Nephron (organoid): ENCODE data around the gene LRCH2.

ENCODE experiments used
- H3K27ac Mint-ChIP-seq, 3 experiments: 2 replicates each; pipeline ENCODE4 v1.8.0; 2020; ENCODE audit warnings: mixed read lengths in 3 of 3, mild to moderate bottlenecking in 2 of 3, moderate library complexity in 1 of 3
- H3K27me3 Mint-ChIP-seq: 2 replicates; pipeline ENCODE4 v1.8.0; 2021; ENCODE audit warnings: low read depth, mild to moderate bottlenecking, moderate library complexity, mixed read lengths
- H3K36me3 Mint-ChIP-seq: 2 replicates; pipeline ENCODE4 v1.8.0; 2020; ENCODE audit warnings: low read depth, mixed read lengths
- H3K4me1 Mint-ChIP-seq: 2 replicates; pipeline ENCODE4 v1.8.0; 2020; ENCODE audit warnings: mixed read lengths
- H3K4me3 Mint-ChIP-seq, 3 experiments: 2 replicates each; pipeline ENCODE4 v1.8.0; 2020; ENCODE audit warnings: mild to moderate bottlenecking in 3 of 3, mixed read lengths in 3 of 3, moderate library complexity in 2 of 3
- H3K9me3 Mint-ChIP-seq: 2 replicates; pipeline ENCODE4 v1.8.0; 2020; ENCODE audit warnings: mixed read lengths
- CTCF ChIP-seq, 3 experiments: fragments of 200-600 bp; sonication (generic); IDR thresholded peaks; one replicate each; pipeline ENCODE4 v1.5.0; 2021; ENCODE audit warnings: antibody characterized with exemption in 3 of 3; ENCODE audit not compliant: unreplicated experiment in 3 of 3

Gene LRCH2

GRCh38 chrX:115251458-115252233 lies 17.8 kb upstream of the LRCH2 start:
- H3K4me3 Mint-ChIP-seq, result no peak overlapping the region
- no peaks in the 10 kb centered on the region for H3K36me3 Mint-ChIP-seq
- peak overlapping the region in 2 of 3 experiments; percentile 42 to 49 for H3K27ac Mint-ChIP-seq
- peaks cover 39% of the 10 kb centered on the region for H3K4me1 Mint-ChIP-seq
- no peaks in the 10 kb centered on the region for H3K9me3 Mint-ChIP-seq
- TF ChIP-seq CTCF (IDR thresholded peaks at IDR 0.05; ENCODE audit: unreplicated experiment in 3 of 3), result no peak
- no peaks in the 10 kb centered on the region for H3K27me3 Mint-ChIP-seq

GRCh38 chrX:115237056-115237455 lies 3.2 kb upstream of the LRCH2 start:
- Mint-ChIP-seq H3K36me3 (no peaks in the 10 kb centered on the region), H3K9me3 (no peaks in the 10 kb centered on the region), H3K4me3 (no peak overlapping the region), H3K4me1 (peaks cover 39% of the 10 kb centered on the region), H3K27me3 (no peaks in the 10 kb centered on the region), H3K27ac (peak overlapping the region; percentile 64 to 90 (median 86))
- TF ChIP-seq CTCF (IDR thresholded peaks at IDR 0.05; ENCODE audit: unreplicated experiment in 3 of 3), result no peak

GRCh38 chrX:115236560-115236959 lies 2.7 kb upstream of the LRCH2 start:
- TF ChIP-seq CTCF (IDR thresholded peaks at IDR 0.05; ENCODE audit: unreplicated experiment in 3 of 3), result no peak
- H3K4me1 Mint-ChIP-seq, result peaks cover 44% of the 10 kb centered on the region

GRCh38 chrX:115234461-115234860 lies 565 bp upstream of the LRCH2 start:
- Mint-ChIP-seq H3K9me3 (no peaks in the 10 kb centered on the region), H3K36me3 (no peaks in the 10 kb centered on the region), H3K27ac (peak overlapping the region; percentile 88 to 96 (median 94)), H3K4me1 (peaks cover 64% of the 10 kb centered on the region), H3K27me3 (no peaks in the 10 kb centered on the region), H3K4me3 (peak overlapping the region; percentile 90 to 99 (median 91))
- TF ChIP-seq CTCF (IDR thresholded peaks at IDR 0.05; ENCODE audit: unreplicated experiment in 3 of 3), result no peak

More at GRCh38 chrX:115236560-115236959, 2.7 kb upstream of the LRCH2 start:
- Mint-ChIP-seq H3K27ac (peak overlapping the region; percentile 64 to 90 (median 86)), H3K4me3 (peak overlapping the region in 1 of 3 experiments; percentile 18), H3K9me3 (no peaks in the 10 kb centered on the region), H3K36me3 (no peaks in the 10 kb centered on the region), H3K27me3 (no peaks in the 10 kb centered on the region)

GRCh38 chrX:115232933-115233496 lies 881 bp downstream of the LRCH2 start:
- peak overlapping the region; percentile 90 to 99 (median 91) for H3K4me3 Mint-ChIP-seq

More at GRCh38 chrX:115232933-115233496, 881 bp downstream of the LRCH2 start:
- H3K9me3 Mint-ChIP-seq, result no peaks in the 10 kb centered on the region
- H3K4me1 Mint-ChIP-seq, result peaks cover 60% of the 10 kb centered on the region
- no peak for TF ChIP-seq CTCF (IDR thresholded peaks at IDR 0.05; ENCODE audit: unreplicated experiment in 3 of 3)
- no peaks in the 10 kb centered on the region for H3K27me3 Mint-ChIP-seq
- H3K27ac Mint-ChIP-seq, result peak overlapping the region; percentile 85 to 96 (median 88)
- no peaks in the 10 kb centered on the region for H3K36me3 Mint-ChIP-seq
